Stromal cell of bone marrow (primary cell): ENCODE results near the gene ERGIC3.

Experiments used
- DNase-seq: peaks from one replicate; pipeline ENCODE4 v3.0.0-alpha.2; 2012; ENCODE audit warnings: low read depth

The ERGIC3 gene

GRCh38 chr20:35561671-35562070 lies 19.8 kb downstream of the ERGIC3 start:
- DNase-seq, result no peak

GRCh38 chr20:35562541-35563110 lies 20.7 kb downstream of the ERGIC3 start:
- DNase-seq, result no peak

DNA sequence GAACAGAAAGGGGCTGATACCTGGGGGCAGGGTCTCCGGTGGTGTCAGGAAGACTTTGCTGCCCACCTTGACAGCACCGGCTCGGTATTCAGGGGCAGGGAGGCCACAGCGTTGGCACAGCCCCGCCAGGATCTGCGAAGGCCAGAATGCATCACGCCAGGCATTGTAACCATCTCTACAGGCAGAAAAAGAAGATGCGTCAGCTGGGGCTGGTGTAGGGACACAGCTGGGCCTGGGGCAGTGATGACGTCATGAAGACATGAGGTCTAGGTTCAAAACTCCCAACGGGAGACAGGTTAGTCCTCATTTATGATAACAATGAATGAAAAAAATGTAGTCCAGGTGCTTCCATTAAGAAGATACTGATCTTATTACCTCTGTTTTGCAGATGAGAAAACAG lies 22.0 kb downstream of the ERGIC3 start:
- no peak for DNase-seq

DNA sequence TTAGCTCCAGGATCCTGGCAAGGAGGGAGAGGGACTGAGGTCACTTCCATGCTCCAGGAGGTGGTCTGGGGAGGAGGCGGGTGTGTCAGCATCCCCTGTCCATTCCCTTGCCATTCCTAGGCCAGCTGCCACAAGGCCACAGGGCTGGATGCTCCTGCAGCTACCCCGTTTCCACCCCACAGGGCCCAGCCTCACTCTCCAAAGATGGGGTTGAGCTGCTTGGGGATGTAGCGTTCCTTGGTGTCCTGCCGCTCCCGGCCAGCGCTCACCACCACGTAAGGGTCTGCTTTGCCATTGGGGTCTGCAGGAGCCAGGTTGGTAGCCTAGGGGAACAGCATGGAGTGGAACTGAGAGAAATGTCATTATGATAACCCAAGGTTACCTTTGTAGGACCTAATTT lies 23.0 kb downstream of the ERGIC3 start:
- no peak for DNase-seq

GRCh38 chr20:35568645-35569044 lies 26.8 kb downstream of the ERGIC3 start:
- DNase-seq, result no peak

DNA sequence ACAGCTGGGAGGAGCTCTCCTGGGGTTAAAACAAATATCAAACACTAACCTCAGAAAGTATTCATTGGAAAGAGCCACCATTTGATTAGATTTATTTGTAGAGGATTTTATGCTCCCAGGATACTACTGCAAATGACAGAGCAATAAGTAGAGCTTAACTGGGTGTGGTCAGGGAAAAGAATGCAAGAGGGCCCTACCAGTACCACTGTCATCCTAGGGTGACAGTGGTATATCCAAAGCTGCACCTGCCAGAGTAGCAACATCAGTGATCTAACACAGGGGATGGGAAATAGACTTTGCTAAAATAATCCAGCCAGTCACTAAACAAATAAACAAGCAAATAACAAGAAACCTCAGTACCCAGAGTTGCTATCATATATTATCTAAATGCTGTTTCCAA lies 29.7 kb downstream of the ERGIC3 start:
- no peak for DNase-seq

GRCh38 chr20:35572838-35573237 lies 31.0 kb downstream of the ERGIC3 start:
- DNase-seq, result no peak

- no peak for DNase-seq
Measured at GRCh38 chr20:35575958-35576357, 34.1 kb downstream of the ERGIC3 start.

GRCh38 chr20:35576816-35577215 lies 34.9 kb downstream of the ERGIC3 start:
- DNase-seq, result no peak

DNA sequence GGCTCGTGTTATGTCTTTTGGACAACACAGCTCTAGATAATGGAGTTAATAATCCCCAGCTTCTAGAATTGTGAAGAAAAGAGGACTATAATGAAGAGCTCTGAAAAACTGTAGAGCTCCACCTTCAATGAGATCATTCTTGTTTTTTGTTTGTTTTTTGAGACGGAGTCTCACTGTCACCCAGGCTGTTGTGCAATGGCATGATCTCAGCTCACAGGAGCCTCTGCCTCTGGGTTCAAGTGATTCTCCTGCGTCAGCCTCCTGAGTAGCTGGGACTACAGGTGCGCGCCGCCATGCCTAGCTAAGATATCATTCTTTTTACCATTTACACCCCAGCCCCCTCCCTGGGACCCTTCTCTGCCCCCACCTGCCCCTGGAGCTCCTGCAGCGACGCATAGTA lies 36.6 kb downstream of the ERGIC3 start:
- no peak for DNase-seq

GRCh38 chr20:35579196-35579595 lies 37.3 kb downstream of the ERGIC3 start:
- DNase-seq, result no peak

- no peak for DNase-seq
Measured at GRCh38 chr20:35582131-35582530, 40.3 kb downstream of the ERGIC3 start.

- DNase-seq, result no peak
Measured at GRCh38 chr20:35582741-35583404, 41.0 kb downstream of the ERGIC3 start.

- DNase-seq, result no peak
Measured at GRCh38 chr20:35583636-35584560, 42.0 kb downstream of the ERGIC3 start.

DNA sequence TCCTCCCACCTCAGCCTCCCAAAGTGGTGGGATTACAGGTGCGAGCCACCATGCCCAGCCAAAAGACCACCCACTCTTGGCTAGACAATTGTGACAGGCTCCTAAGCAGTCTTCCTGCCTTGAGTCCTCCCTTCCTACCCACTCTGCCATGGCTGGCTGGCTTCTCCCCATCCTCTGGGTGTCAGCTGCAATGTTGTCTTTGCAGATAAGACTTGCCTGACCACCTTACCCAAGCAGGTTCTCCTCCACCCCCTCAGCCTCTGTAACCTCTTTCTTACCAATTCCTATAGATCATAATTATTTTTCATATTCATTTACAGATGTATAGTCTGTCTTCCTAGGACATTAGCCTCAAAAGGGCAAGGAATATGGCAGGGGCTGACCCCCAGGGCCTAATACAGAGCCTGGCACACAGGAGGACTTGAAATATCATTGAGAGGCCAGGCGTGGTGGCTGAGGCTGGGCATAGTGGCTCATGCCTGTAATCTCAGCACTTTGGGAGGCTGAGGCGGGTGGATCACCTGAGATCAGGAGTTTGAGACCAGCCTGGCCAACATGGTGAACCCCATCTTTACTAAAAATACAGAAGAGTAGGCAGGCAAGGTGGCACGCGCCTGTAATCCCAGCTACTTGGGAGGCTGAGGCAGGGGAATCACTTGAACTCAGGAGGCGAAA lies 45.0 kb downstream of the ERGIC3 start:
- no peak for DNase-seq

- no peak for DNase-seq
Measured at GRCh38 chr20:35587436-35587835, 45.6 kb downstream of the ERGIC3 start.

GRCh38 chr20:35588397-35588796 lies 46.5 kb downstream of the ERGIC3 start:
- no peak for DNase-seq

GRCh38 chr20:35592339-35592974 lies 50.6 kb downstream of the ERGIC3 start:
- no peak for DNase-seq

- DNase-seq, result no peak
Measured at GRCh38 chr20:35595456-35595855, 53.6 kb downstream of the ERGIC3 start.

- no peak for DNase-seq
Measured at GRCh38 chr20:35595901-35596300, 54.0 kb downstream of the ERGIC3 start.

GRCh38 chr20:35597186-35597585 lies 55.3 kb downstream of the ERGIC3 start:
- no peak for DNase-seq

DNA sequence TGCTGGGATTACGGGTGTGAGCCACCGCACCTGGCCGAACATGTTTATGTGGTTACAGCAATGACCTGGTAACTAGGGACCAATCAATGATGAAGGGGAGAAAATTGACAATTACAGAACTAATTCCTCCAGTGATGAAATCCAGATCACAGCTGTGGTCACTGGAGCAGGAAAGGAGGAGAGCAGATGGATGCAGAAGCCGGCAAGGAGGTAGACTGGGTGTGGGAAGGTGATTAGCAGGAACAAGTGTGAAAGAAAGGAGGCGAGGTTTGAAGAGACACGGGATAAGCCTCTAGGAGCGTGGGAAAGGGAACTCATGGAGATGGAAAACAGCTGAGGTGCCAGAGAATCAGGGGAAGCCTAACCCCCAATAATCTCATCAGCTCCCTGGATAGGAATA lies 56.6 kb downstream of the ERGIC3 start:
- no peak for DNase-seq
